Vagina (tissue), 2 donors: Measurements from ENCODE around the gene CBLL1. TPM values are rescaled to one million over a fixed set of nuclear protein-coding genes. Genes with fewer than 3 reads are reported as not detected.

Experiments used
- DNase-seq, 2 donors: peaks; one replicate each; pipeline ENCODE4 v3.0.0-alpha.2; 2017; ENCODE audit errors: extremely low spot score in 2 of 2
- H3K27ac ChIP-seq: fragments of 200-600 bp; sonication (generic); one replicate; pipeline ENCODE4 v1.5.1; 2019
- H3K27me3 ChIP-seq: fragments of 200-600 bp; sonication (generic); one replicate; pipeline ENCODE4 v1.5.1; 2019
- H3K36me3 ChIP-seq, 2 donors: fragments of 200-600 bp; sonication (generic); one replicate each; pipeline ENCODE4 v1.5.1; 2017 to 2019
- H3K4me1 ChIP-seq: fragments of 200-600 bp; sonication (generic); one replicate; pipeline ENCODE4 v1.5.1; 2019
- H3K4me3 ChIP-seq, 2 donors: fragments of 200-600 bp; sonication (generic); 1 replicate in 1 of 2; 2 replicates in 1 of 2; pipeline ENCODE4 v1.5.1; 2016 to 2019
- H3K9me3 ChIP-seq: fragments of 200-600 bp; sonication (generic); one replicate; pipeline ENCODE4 v1.5.1; 2019
- CTCF ChIP-seq, 3 experiments: fragments of 450-650 bp in 2 of 3; fragments of 200-600 bp in 1 of 3; sonication (generic) in 1 of 3; IDR thresholded peaks; one replicate each; pipeline ENCODE4 v1.5.1; 2017 to 2019; ENCODE audit warnings: antibody characterized with exemption in 3 of 3, mild to moderate bottlenecking in 2 of 3, moderate library complexity in 2 of 3
- POLR2A ChIP-seq, 2 donors: fragments of 450-650 bp; IDR thresholded peaks; one replicate each; pipeline ENCODE4 v1.6.1; 2017; ENCODE audit warnings: antibody characterized with exemption in 2 of 2, mild to moderate bottlenecking in 2 of 2, moderate library complexity in 2 of 2
- POLR2AphosphoS5 ChIP-seq, 2 donors: sonication (generic); formaldehyde crosslinking; IDR thresholded peaks; one replicate each; pipeline ENCODE4 v1.9.0; 2017; ENCODE audit warnings: antibody characterized with exemption in 2 of 2, mild to moderate bottlenecking in 2 of 2, low read depth in 1 of 2; ENCODE audit not compliant: insufficient read depth in 1 of 2
- intact Hi-C: fragments of 100-400 bp; cut with DNase I; formaldehyde crosslinking; loops from one replicate; pipeline ENCODE4 v1.15.1; 2023
- total RNA-seq: library from RNA; depleted of rRNA; stranded (reverse); fragments of >200 nt; gene quantifications from one replicate; pipeline ENCODE4 v1.2.3, GENCODE V29; 2016

CBLL1 gene
- total RNA-seq, 1 donor from 2014 or later = 24.1 TPM

DNA sequence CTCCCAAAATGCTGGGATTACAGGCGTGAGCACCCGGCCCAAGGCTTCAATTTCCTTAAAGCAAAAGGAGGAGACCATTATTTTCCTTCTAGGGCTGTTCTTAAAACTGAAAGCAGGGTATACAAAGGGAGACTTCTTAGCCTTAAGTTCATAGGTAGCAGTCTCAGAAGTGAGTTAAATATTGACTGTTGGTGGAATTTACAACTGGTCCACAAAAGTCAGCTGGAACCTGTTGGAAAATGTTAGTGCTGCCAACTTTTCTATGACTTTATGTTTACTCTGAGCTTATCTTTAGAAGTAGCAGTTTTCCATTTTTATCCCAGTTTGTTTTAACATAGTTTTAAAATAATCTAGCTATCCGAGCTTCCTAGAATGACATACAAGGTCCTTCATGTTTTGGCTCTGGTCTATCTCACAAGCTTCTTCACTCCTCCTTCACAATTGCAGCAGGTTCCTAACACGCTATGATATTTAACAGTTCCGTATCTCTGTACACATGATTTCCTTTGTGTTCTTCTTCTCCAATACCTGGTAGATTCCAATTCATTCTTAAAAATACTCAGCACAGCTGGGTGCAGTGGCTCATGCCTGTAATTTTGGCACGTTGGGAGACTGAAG is 55.8 kb downstream of the CBLL1 start:
- intact Hi-C loops = no loop called here
- Histone ChIP-seq H3K4me1 (no peaks in the 10 kb centered on the region), H3K9me3 (no peaks in the 10 kb centered on the region), H3K36me3 (no peaks in the 10 kb centered on the region), H3K27ac (no peak overlapping the region), H3K27me3 (no peaks in the 10 kb centered on the region), H3K4me3 (no peak overlapping the region)
- TF ChIP-seq POLR2AphosphoS5 (IDR thresholded peaks at IDR 0.05; ENCODE audit: insufficient read depth in 1 of 2, low read depth in 1 of 2) (no peak), CTCF (IDR thresholded peaks at IDR 0.05) (no peak), POLR2A (IDR thresholded peaks at IDR 0.05) (no peak)
- DNase-seq = no peak

DNA sequence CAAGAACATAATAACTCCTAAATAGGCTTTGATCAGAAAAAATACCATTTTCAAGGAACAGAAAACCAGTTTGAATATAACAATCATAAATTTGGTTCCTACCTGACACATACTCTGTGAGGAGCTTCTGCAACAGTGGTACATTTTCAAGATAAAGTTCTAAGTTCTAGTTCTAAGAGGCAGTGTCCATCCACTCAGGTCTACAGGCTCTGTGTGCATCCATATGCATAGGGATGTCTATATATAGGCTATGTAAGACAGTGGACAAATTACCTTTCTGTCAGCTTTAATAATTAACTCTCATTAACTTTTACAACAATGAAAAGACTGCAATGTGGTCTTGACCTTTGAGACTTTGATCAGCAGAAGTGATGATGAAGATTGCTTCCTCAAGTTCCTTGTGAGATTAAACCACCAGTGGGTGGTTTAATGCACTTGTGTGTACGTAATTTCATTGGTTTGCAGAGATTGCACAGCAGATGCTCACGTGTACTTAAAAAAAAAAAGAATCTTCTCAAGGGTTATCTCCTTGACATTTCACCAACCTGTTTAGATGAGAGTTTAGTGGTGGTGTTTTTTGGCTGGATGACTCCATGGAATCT is 59.2 kb downstream of the CBLL1 start, which contains the start of gene SLC26A3:
TSS of gene SLC26A3 (minus strand) at position 215 of the 602 bp plus-strand sequence. CDS start 8,714 bp downstream, outside the sequence.
- H3K9me3 ChIP-seq = no peaks in the 10 kb centered on the region
- TF ChIP-seq POLR2AphosphoS5 (IDR thresholded peaks at IDR 0.05; ENCODE audit: insufficient read depth in 1 of 2, low read depth in 1 of 2) (no peak), POLR2A (IDR thresholded peaks at IDR 0.05) (no peak), CTCF (IDR thresholded peaks at IDR 0.05) (no peak)
- intact Hi-C loops = no loop called here
- H3K4me1 ChIP-seq = no peaks in the 10 kb centered on the region
- DNase-seq = no peak
- no peak within 1 kb of the TSS for H3K27ac ChIP-seq
- no peaks in the 10 kb centered on the region for H3K27me3 ChIP-seq
- H3K36me3 ChIP-seq = no peaks in the 10 kb centered on the region
- no peak within 1 kb of the TSS for H3K4me3 ChIP-seq

- Histone ChIP-seq H3K27me3 (no peaks in the 10 kb centered on the region), H3K36me3 (no peaks in the 10 kb centered on the region), H3K9me3 (no peaks in the 10 kb centered on the region), H3K4me1 (no peaks in the 10 kb centered on the region), H3K27ac (no peak overlapping the region), H3K4me3 (no peak overlapping the region)
- intact Hi-C loops = no loop called here
- no peak for DNase-seq
- no peak for TF ChIP-seq POLR2A (IDR thresholded peaks at IDR 0.05)
- TF ChIP-seq CTCF (IDR thresholded peaks at IDR 0.05) = no peak
- no peak for TF ChIP-seq POLR2AphosphoS5 (IDR thresholded peaks at IDR 0.05; ENCODE audit: insufficient read depth in 1 of 2, low read depth in 1 of 2)
Measured at GRCh38 chr7:107809179-107809578, 65.2 kb downstream of the CBLL1 start.

DNA sequence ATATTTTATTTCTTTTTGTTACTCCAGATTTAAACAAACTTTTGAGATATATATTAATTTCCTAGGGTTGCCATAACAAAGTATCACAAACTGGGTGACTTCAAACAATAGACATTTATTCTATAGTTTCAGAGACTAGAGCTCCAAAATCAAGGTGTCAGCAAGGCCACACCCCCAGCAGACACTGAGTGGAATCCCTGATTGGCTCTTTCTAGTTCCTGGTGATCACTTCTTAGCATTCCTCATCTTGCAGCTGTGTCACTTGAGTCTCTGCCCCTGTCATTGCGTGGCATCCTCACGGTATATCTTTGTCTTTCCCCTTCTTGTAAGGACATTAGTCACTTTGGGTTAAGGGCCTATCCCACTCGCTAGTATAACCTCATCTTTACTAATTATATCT is 66.7 kb downstream of the CBLL1 start:
- no peak overlapping the region for H3K4me3 ChIP-seq
- H3K4me1 ChIP-seq = no peaks in the 10 kb centered on the region
- H3K27ac ChIP-seq = no peak overlapping the region
- no peaks in the 10 kb centered on the region for H3K36me3 ChIP-seq
- DNase-seq = no peak
- TF ChIP-seq CTCF (IDR thresholded peaks at IDR 0.05) (no peak), POLR2AphosphoS5 (IDR thresholded peaks at IDR 0.05; ENCODE audit: insufficient read depth in 1 of 2, low read depth in 1 of 2) (no peak), POLR2A (IDR thresholded peaks at IDR 0.05) (no peak)
- intact Hi-C loops = no loop called here
- H3K27me3 ChIP-seq = no peaks in the 10 kb centered on the region
- no peaks in the 10 kb centered on the region for H3K9me3 ChIP-seq

Other genes with a start within 250 kb of the CBLL1 start
- gene COG5, start 180.2 kb upstream of the CBLL1 start, total RNA-seq = 55.2 TPM
- gene DUS4L, start 180.2 kb upstream of the CBLL1 start, total RNA-seq = 1.5 TPM
- 92.1 TPM for gene BCAP29, start 163.9 kb upstream of the CBLL1 start, total RNA-seq
- not detected for gene SLC26A4, start 83.3 kb upstream of the CBLL1 start, total RNA-seq
- not detected for gene SLC26A3, start 59.1 kb downstream of the CBLL1 start, total RNA-seq
- gene DLD, start 147.0 kb downstream of the CBLL1 start, total RNA-seq = 67.8 TPM